Panc1 (cell line): Measurements from ENCODE around the gene TK2. TPM values are rescaled to one million over a fixed set of nuclear protein-coding genes. Genes with fewer than 3 reads are reported as not detected.

Experiments used
- ATAC-seq: fragments of 200-7000 bp; cut with Tn5 transposase; 2 replicates; pipeline ENCODE4 v1.9.1; 2020; ENCODE audit warnings: mild to moderate bottlenecking, moderate library complexity
- BruUV-seq: library from RNA; stranded (reverse); fragments of 400-500 nt; replicated peaks from 2 replicates; lab custom pipeline; 2021; lab: Mats Ljungman, UMichigan
- CTCF ChIA-PET: fragments of 300-600 bp; sonication (Branson Sonifier 250); formaldehyde crosslinking; loops from one replicate; lab custom pipeline; 2022; ENCODE audit warnings: antibody characterized with exemption; lab: Charles Lee
- POLR2A ChIA-PET: fragments of 300-600 bp; sonication (Branson Sonifier 250); formaldehyde crosslinking; loops from one replicate; lab custom pipeline; 2022; ENCODE audit warnings: antibody characterized with exemption; lab: Charles Lee
- DNase-seq: peaks from one replicate; pipeline ENCODE4 v3.0.0-alpha.2; 2010; ENCODE audit warnings: low read depth, low spot score
- H3K27ac ChIP-seq: 2 replicates; pipeline ENCODE4 v1.5.1; 2011; ENCODE audit warnings: mild to moderate bottlenecking, low read length, inconsistent platforms
- H3K27me3 ChIP-seq: fragments of 200-500 bp; sonication (Bioruptor generic); 2 replicates; pipeline ENCODE4 v1.6.0; 2014; ENCODE audit warnings: low read length, inconsistent platforms; ENCODE audit not compliant: control insufficient read depth, insufficient read depth
- H3K36me3 ChIP-seq: fragments of 200-500 bp; sonication (Bioruptor generic); 2 replicates; pipeline ENCODE4 v1.5.1; 2014; ENCODE audit warnings: inconsistent platforms, mild to moderate bottlenecking, low read length, moderate library complexity; ENCODE audit not compliant: control insufficient read depth, insufficient read depth
- H3K4me1 ChIP-seq: 2 replicates; pipeline ENCODE4 v1.5.1; 2011; ENCODE audit warnings: inconsistent platforms, mild to moderate bottlenecking, low read length, moderate library complexity; ENCODE audit not compliant: control insufficient read depth, insufficient read depth
- H3K4me3 ChIP-seq, 2 experiments: 2 replicates each; pipeline ENCODE4 v1.5.1; 2011 to 2012; ENCODE audit warnings: low read depth in 2 of 2, low read length in 2 of 2, mild to moderate bottlenecking in 2 of 2, inconsistent platforms in 1 of 2, moderate library complexity in 1 of 2
- H3K9me3 ChIP-seq: fragments of 200-500 bp; sonication (Bioruptor generic); 2 replicates; pipeline ENCODE4 v1.5.1; 2014; ENCODE audit warnings: low read depth, mild to moderate bottlenecking, inconsistent platforms, low read length, moderate library complexity; ENCODE audit not compliant: control insufficient read depth, insufficient read depth
- CTCF ChIP-seq: fragments of 450-650 bp; IDR thresholded peaks from 2 replicates; pipeline ENCODE4 v1.5.1; 2017; ENCODE audit warnings: mild to moderate bottlenecking
- POLR2AphosphoS5 ChIP-seq: IDR thresholded peaks from 2 replicates; pipeline ENCODE4 v1.6.1; 2012; ENCODE audit warnings: mild to moderate bottlenecking, low read depth, low read length, moderate library complexity
- REST ChIP-seq, 2 experiments: IDR thresholded peaks; 2 replicates each; pipeline ENCODE4 v1.6.1; 2011 to 2012; ENCODE audit warnings: low read depth in 2 of 2, control low read depth in 1 of 2, low read length in 1 of 2, mild to moderate bottlenecking in 1 of 2, moderate library complexity in 1 of 2; ENCODE audit not compliant: insufficient read depth in 1 of 2
- SIN3A ChIP-seq: IDR thresholded peaks from 2 replicates; pipeline ENCODE4 v1.6.1; 2012; ENCODE audit warnings: low read depth, mild to moderate bottlenecking, low read length, moderate library complexity, borderline replicate concordance; ENCODE audit not compliant: insufficient read depth
- TCF7L2 ChIP-seq: IDR thresholded peaks from 2 replicates; pipeline ENCODE4 v1.6.1; 2011; ENCODE audit warnings: mild to moderate bottlenecking, low read depth, low read length, inconsistent platforms
- in situ Hi-C: cut with HindIII; loops from 2 replicates; pipeline ENCODE4 v1.10.0; 2016; ENCODE audit warnings: low sequenced_read_pairs, low pct_unique_long_range_greater_than_20kb
- intact Hi-C: fragments of 100-400 bp; cut with micrococcal nuclease; formaldehyde crosslinking; loops from one replicate; pipeline ENCODE4 v1.10.0; 2022; ENCODE audit not compliant: unreplicated experiment
- total RNA-seq: library from RNA; stranded (reverse); gene quantifications from one replicate; pipeline ENCODE4 v1.2.1, GENCODE V29; 2021; ENCODE audit not compliant: unreplicated experiment

The TK2 gene
- total RNA-seq, 1 experiment from 2014 or later: 17.1 TPM

DNA sequence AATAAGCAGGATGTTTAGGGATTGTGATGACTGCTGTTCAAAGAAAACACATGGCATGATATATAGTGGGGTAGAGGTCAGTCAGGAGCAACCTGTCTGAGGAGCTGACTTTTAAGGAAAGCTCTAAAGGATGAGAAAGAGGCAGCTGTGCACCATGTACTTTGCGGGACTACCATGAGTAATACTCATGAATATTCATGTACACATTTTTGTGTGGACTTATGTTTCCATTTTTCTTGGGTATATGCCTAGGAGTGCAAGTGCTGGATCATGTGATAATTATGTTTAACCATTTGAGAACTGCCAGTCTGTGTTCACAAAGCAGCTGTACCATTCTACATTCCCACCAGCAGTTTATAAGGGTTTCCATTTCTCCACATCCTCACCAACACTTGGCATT is 87.0 kb downstream of the TK2 start:
- no peak for TF ChIP-seq CTCF
- no peak for TF ChIP-seq REST (IDR thresholded peaks at IDR 0.05; ENCODE audit: insufficient read depth in 1 of 2, low read depth in 2 of 2, low read length in 1 of 2)
- no peak for TF ChIP-seq SIN3A
- no peak for TF ChIP-seq TCF7L2
- no peak for TF ChIP-seq POLR2AphosphoS5
- no peak overlapping the region for H3K27ac ChIP-seq
- CTCF ChIA-PET: no interaction called here
- intact Hi-C loops (no loop called here), in situ Hi-C loops (no loop called here)
- H3K4me1 ChIP-seq: no peaks in the 10 kb centered on the region
- H3K36me3 ChIP-seq: no peaks in the 10 kb centered on the region
- POLR2A ChIA-PET: no interaction called here
- DNase-seq (no peak), ATAC-seq (no peak)
- no peaks in the 10 kb centered on the region for H3K9me3 ChIP-seq
- peaks cover 6% of the 10 kb centered on the region for H3K27me3 ChIP-seq
- no TSS peak for BruUV-seq
- no peak overlapping the region for H3K4me3 ChIP-seq

DNA sequence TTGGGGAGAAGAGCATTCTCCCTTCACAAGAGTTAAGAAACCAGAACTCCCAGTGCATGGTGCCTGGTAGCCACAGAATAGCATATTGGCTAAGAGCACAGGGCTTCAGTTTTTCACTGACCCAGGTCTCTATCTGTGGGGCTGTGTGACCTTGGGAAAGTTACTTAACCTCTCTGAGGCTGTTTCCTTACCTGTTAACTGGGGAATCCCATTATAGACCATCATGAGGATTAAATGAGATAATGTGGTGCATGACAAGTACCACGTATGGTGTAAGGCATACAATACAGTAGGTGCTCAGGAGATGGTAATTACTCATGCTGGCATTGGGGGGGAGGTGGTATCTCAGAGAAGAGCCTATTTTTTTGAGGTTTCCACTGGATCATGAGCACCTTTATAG is 89.2 kb downstream of the TK2 start:
- BruUV-seq: no TSS peak
- POLR2A ChIA-PET: no interaction called here
- no peaks in the 10 kb centered on the region for H3K9me3 ChIP-seq
- intact Hi-C loops: no loop called here
- no peak for TF ChIP-seq SIN3A
- no peak for TF ChIP-seq POLR2AphosphoS5
- no peak for TF ChIP-seq REST (IDR thresholded peaks at IDR 0.05; ENCODE audit: insufficient read depth in 1 of 2, low read depth in 2 of 2, low read length in 1 of 2)
- no peak for TF ChIP-seq TCF7L2
- H3K36me3 ChIP-seq: no peaks in the 10 kb centered on the region
- ATAC-seq (no peak), DNase-seq (no peak)
- H3K4me3 ChIP-seq: no peak overlapping the region
- in situ Hi-C loops: no loop called here
- CTCF ChIA-PET: no interaction called here
- no peaks in the 10 kb centered on the region for H3K4me1 ChIP-seq
- H3K27me3 ChIP-seq: peaks cover 6% of the 10 kb centered on the region
- no peak overlapping the region for H3K27ac ChIP-seq
